HFFc6 (cell line): ENCODE results near the gene GOLGA6D. TPM values are rescaled to one million over a fixed set of nuclear protein-coding genes. Genes with fewer than 3 reads are reported as not detected.
"Not testable (repeated sequence)": the region's sequence is repeated elsewhere in the genome, so short reads cannot be mapped to it uniquely, and the experiment has no call there.

Experiments used
- DNase-seq: peaks from one replicate; pipeline ENCODE4 v3.0.0-alpha.2; 2018
- H3K27ac Mint-ChIP-seq: 2 replicates; pipeline ENCODE4 v1.8.0; 2020; ENCODE audit warnings: mild to moderate bottlenecking, mixed read lengths
- H3K27me3 Mint-ChIP-seq: 2 replicates; pipeline ENCODE4 v1.8.0; 2021; ENCODE audit warnings: mild to moderate bottlenecking, moderate library complexity, mixed read lengths; ENCODE audit not compliant: insufficient read depth
- H3K36me3 Mint-ChIP-seq: 2 replicates; pipeline ENCODE4 v1.8.0; 2021; ENCODE audit warnings: low read depth, mixed read lengths
- H3K4me1 Mint-ChIP-seq: 2 replicates; pipeline ENCODE4 v1.8.0; 2020; ENCODE audit warnings: low read depth, mixed read lengths
- H3K4me3 Mint-ChIP-seq: 2 replicates; pipeline ENCODE4 v1.8.0; 2020; ENCODE audit warnings: mild to moderate bottlenecking, moderate library complexity, mixed read lengths
- H3K9me3 Mint-ChIP-seq: 2 replicates; pipeline ENCODE4 v1.8.0; 2020; ENCODE audit warnings: mild to moderate bottlenecking, mixed read lengths
- CTCF ChIP-seq: fragments of 200-600 bp; sonication (generic); IDR thresholded peaks from 2 replicates; pipeline ENCODE4 v1.5.0; 2021; ENCODE audit warnings: antibody characterized with exemption, mild to moderate bottlenecking
- total RNA-seq, 6 experiments: library from RNA; stranded (reverse); fragmentation: NEBNext Ultra II Directional; extraction: Animal tissue kit (Norgen Biotek cat#: 25700); gene quantifications; 2 replicates in 1 of 6; 3 replicates in 5 of 6; pipeline ENCODE4 v1.2.3, GENCODE V29; 2021

Gene GOLGA6D
- total RNA-seq, 6 experiments from 2014 or later: not detected

- peaks cover 19% of the 10 kb centered on the region for H3K4me1 Mint-ChIP-seq
- no peak for TF ChIP-seq CTCF
- no peaks in the 10 kb centered on the region for H3K9me3 Mint-ChIP-seq
- H3K27ac Mint-ChIP-seq: peak within 1 kb of the TSS; percentile 90
- H3K27me3 Mint-ChIP-seq: peaks cover 15% of the 10 kb centered on the region
- peak within 1 kb of the TSS; percentile 96 for H3K4me3 Mint-ChIP-seq
- peaks cover 6% of the 10 kb centered on the region; the same call in 1 of the 2 replicates for H3K36me3 Mint-ChIP-seq
- DNase-seq: peak; percentile 96
Observed at GRCh38 chr15:75335705-75336355, 53.2 kb downstream of the GOLGA6D start, which contains the start of gene COMMD4. TSS of gene COMMD4 (plus strand) at chr15:75336063. CDS start at chr15:75336090, 27 bp downstream.

- H3K27me3 Mint-ChIP-seq: peaks cover 12% of the 10 kb centered on the region
- no peak for DNase-seq
- H3K27ac Mint-ChIP-seq: no peak overlapping the region
- peaks cover 19% of the 10 kb centered on the region for H3K4me1 Mint-ChIP-seq
- H3K9me3 Mint-ChIP-seq: no peaks in the 10 kb centered on the region
- TF ChIP-seq CTCF: no peak
- H3K4me3 Mint-ChIP-seq: no peak overlapping the region
- H3K36me3 Mint-ChIP-seq: peaks cover 13% of the 10 kb centered on the region; the same call in 1 of the 2 replicates
Observed at GRCh38 chr15:75338661-75339240, 56.1 kb downstream of the GOLGA6D start.

GRCh38 chr15:75339531-75340240, 57.1 kb downstream of the GOLGA6D start:
- peaks cover 19% of the 10 kb centered on the region for H3K4me1 Mint-ChIP-seq
- H3K4me3 Mint-ChIP-seq: no peak overlapping the region
- peaks cover 13% of the 10 kb centered on the region; the same call in 1 of the 2 replicates for H3K36me3 Mint-ChIP-seq
- peaks cover 12% of the 10 kb centered on the region for H3K27me3 Mint-ChIP-seq
- no peak overlapping the region for H3K27ac Mint-ChIP-seq
- TF ChIP-seq CTCF: no peak
- no peaks in the 10 kb centered on the region for H3K9me3 Mint-ChIP-seq
- DNase-seq: no peak

- H3K4me1 Mint-ChIP-seq: no peaks in the 10 kb centered on the region; the same call in 1 of the 2 replicates
- TF ChIP-seq CTCF: no peak
- H3K27me3 Mint-ChIP-seq: peaks cover 5% of the 10 kb centered on the region
- DNase-seq: no peak
- H3K27ac Mint-ChIP-seq: no peak overlapping the region
- peaks cover 13% of the 10 kb centered on the region; the same call in 1 of the 2 replicates for H3K36me3 Mint-ChIP-seq
- H3K4me3 Mint-ChIP-seq: no peak overlapping the region
- no peaks in the 10 kb centered on the region for H3K9me3 Mint-ChIP-seq
Observed at GRCh38 chr15:75342221-75342620, 59.6 kb downstream of the GOLGA6D start.

- H3K4me1 Mint-ChIP-seq, H3K27ac Mint-ChIP-seq, DNase-seq, H3K9me3 Mint-ChIP-seq, H3K4me3 Mint-ChIP-seq: not testable (repeated sequence)
- peaks cover 13% of the 10 kb centered on the region; the same call in 1 of the 2 replicates for H3K36me3 Mint-ChIP-seq
- peaks cover 11% of the 10 kb centered on the region for H3K27me3 Mint-ChIP-seq
Observed at GRCh38 chr15:75343953-75344352, 61.3 kb downstream of the GOLGA6D start.

Other genes with a start within 250 kb of the GOLGA6D start
- 10 to 100 TPM in 5 of 6 experiments, 1 to 10 TPM in 1; 8.8 to 14.8 (median 12.0) TPM for gene C15orf39, start 81.0 kb upstream of the GOLGA6D start, total RNA-seq
- gene GOLGA6C, start 24.5 kb upstream of the GOLGA6D start, total RNA-seq: not detected
- gene COMMD4, start 53.2 kb downstream of the GOLGA6D start, total RNA-seq: 100 to 1,000 TPM in 5 of 6 experiments, 10 to 100 TPM in 1; 90.1 to 133 (median 109) TPM
- 1 to 10 TPM in 4 of 6 experiments, under 1 TPM in 2; 0.83 to 3.6 (median 2.4) TPM for gene NEIL1, start 64.2 kb downstream of the GOLGA6D start, total RNA-seq
- gene MAN2C1, start 85.8 kb downstream of the GOLGA6D start, total RNA-seq: 100 to 1,000 TPM in 4 of 6 experiments, 10 to 100 TPM in 2; 92.8 to 111 (median 105) TPM
- 10 to 100 TPM; 36.6 to 49.3 (median 39.8) TPM for gene SIN3A, start 168.9 kb downstream of the GOLGA6D start, total RNA-seq